NCI-H510A treated with DMSO at 0.1 percent for 48 hours (cell line): Measurements from ENCODE around the gene DLL4.
A peak's percentile ranks its signal among the peaks of the same experiment; 100 is the strongest.

Experiments
- DNase-seq: peaks from one replicate; lab custom pipeline; 2025; lab: John Stamatoyannopoulos, UW

The DLL4 gene

GRCh38 chr15:40928821-40929659 is at the start of gene DLL4:
DLL4 (plus strand) TSS chr15:40929340; CDS start chr15:40929669, 329 bp downstream.
- peak; percentile 87 for DNase-seq

DNA sequence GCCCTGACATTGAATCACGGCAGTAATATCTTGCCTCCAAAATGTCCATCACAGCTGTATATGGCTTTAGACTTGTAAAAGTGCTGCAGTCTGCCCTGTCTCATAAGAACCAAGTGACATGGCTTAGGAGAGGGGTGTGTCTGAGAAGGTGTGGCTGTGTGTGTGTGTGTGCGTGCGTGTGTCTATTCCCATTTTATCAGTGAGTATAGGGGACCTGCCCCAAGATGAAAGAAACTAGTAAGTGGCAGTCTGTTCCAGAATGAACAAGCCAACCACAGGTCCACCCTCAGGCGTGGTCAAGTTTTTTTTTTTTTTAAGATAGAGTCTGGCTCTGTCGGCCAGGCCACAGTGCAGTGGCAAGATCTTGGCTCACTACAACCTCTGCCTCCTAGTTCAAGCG is 49.5 kb upstream of the DLL4 start:
- DNase-seq = no peak

GRCh38 chr15:40881351-40881750 is 47.8 kb upstream of the DLL4 start:
- DNase-seq = no peak

- DNase-seq = no peak
These were observed 42.6 kb upstream of the DLL4 start for GRCh38 chr15:40886586-40886985.

- no peak for DNase-seq
These were observed 40.0 kb upstream of the DLL4 start for GRCh38 chr15:40889112-40889511.

DNA sequence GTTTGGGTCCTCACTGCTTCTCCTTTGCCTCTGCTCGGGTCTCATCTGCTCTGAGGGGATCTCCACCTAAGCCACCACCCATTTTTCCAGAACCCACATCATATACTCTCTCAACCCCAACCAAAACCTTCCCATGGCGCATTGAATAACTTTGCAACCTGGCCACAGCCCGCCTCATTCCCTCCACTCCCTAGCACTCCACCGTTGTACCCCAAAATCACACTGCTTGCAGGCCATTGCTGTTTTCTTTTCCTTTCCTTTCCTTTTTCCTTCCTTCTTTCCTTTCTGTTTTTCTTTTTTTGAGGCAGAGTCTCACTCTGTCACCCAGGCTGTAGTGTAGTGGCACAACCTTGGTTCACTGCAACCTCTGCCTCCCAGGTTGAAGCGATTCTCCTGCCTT is 38.0 kb upstream of the DLL4 start:
- DNase-seq = no peak

DNA sequence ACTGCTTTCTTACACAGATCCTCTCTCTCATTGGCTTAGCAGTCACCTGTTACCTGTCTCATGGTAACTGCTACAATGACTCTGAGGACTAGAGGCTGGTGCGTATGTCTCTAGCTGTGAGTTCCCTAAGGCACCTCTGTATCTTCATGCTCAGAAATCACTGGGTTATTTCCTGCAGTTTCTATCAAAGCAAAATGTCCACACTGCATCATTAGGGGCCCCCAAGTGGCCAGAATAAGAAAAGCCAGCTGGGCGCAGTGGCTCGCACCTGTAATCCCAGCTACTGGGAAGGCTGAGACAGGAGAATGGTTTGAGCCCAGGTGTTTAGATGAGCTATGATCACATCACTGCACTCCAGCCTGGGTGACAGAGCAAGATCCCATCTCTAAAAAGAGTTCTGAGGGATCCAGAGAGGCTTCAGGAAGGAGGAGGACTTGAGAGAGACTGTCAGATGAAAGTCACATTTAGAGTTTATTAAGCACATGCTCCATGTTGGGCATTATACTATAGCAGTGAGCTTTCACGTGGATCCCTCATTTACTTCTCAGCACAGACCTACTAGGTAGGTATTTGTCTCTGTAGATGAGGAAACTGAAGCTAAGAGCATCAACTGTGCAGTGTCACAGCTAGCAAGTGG is 37.2 kb upstream of the DLL4 start:
- DNase-seq = peak; percentile 56

GRCh38 chr15:40892447-40893012 is 36.6 kb upstream of the DLL4 start:
- no peak for DNase-seq

DNA sequence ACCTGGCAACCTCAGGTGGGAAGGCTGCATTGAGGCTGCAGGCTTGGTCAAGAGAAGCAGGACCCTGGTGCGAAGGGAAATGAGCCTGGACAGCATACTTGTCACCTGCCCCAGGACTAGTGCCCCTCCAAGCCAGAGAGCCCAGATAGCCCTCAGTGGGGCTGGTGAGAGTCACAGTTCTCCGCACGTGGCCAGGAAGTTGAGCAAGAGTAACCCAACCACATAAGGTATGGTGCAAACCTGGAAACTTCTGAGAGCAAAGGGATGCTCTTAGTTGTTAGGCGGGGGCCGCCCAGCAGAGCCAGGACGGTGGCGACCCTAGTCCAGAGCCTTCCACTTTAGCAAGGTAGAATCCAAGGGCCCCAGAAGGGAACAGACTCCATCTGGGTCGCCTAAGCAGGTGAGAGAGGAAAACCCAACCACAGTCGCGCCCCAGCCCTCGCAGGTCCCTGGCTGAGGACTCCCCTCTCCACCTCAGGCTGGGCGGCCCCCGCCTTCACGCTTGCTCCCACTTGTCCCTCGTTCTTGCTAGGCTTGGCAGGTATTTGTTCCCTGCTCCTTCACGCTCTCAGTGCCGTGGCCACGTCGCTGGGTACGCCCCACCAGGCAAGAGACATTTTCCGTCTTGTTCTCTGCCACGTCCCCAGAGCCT is 36.0 kb upstream of the DLL4 start:
- no peak for DNase-seq

DNA sequence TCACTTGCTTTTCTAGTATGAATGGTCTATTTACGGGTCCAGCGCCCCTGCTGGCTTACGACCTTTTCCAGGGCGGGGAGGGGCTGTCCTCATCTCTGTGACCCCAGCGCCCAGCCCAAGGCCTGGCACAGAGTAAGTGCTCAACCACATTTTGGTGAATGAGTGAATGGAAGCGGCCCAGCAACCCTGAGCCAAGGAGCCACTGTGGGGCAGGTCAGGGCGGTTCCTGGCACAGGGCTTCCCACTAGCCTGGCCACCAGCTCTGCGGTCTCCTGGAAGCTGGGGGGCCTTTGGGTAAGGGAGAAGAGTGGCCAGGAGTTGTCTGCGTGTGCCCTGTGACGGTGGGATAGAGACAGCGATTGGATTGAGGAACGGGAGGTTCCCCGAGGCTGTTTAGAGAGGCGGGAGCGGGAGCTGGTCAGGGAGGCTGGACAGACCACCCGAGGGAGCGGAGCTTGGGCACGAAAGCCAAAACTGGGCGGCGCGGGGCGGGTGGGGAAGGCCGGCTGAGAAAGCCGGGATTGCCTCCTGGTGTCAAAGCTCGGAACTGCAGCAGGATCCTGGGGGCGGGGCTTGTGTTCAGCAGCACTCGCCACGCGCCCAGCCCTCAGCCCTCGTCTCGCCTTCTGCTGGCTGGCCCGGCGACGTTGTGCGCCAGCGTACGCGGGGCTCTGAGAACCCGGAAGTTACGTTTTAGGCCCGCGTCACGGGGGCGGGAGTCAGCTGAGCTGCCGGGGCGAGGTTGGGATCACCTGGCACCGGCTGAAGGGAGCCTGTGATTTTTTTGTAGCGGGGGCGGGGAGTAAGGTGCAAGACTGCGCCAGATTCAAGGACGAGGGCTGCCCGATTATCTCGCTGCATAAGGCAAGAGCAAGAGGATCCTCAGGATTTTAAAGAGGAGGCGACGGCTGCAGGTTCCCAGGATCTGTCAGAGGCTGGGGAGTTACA is 35.1 kb upstream of the DLL4 start, which contains the start of gene VPS18:
Gene VPS18, plus strand, starts transcription at position 718 of the 948 bp plus-strand sequence. CDS start 319 bp downstream, outside the sequence.
- peak; percentile 90 for DNase-seq

DNA sequence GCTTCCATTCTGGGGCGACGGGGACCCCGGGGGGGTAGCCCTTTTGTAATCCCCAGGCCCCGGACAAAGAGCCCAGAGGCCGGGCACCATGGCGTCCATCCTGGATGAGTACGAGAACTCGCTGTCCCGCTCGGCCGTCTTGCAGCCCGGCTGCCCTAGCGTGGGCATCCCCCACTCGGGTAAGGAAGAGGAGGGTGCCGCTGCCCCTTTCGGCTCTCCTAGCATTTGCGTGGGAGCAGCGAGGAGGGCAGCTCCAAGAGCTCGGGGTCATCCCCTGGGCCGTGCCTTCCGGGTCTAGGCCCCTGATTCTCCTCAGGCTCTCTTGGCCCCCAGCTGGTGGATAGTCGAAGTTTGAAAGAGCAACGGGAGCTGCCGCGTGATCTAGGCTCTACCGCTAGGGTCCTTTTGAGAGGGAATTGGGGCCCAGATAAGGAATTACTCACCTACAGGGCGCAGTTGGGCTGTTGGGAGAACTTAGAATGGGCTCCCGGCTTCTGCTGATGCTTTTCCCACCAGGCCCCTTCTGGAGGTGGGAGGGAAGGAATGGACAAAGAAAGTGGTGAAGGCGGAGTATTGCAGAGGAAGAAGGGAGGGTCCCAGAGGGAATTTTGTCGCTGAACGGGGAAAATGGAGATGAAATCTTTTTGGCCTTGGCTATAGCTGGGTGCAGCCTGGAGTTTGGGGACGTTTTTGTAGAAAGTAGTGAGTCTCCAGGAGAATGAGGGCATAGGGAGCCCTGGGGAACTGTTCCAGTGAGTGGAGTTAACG is 34.3 kb upstream of the DLL4 start:
- DNase-seq = peak; percentile 39

DNA sequence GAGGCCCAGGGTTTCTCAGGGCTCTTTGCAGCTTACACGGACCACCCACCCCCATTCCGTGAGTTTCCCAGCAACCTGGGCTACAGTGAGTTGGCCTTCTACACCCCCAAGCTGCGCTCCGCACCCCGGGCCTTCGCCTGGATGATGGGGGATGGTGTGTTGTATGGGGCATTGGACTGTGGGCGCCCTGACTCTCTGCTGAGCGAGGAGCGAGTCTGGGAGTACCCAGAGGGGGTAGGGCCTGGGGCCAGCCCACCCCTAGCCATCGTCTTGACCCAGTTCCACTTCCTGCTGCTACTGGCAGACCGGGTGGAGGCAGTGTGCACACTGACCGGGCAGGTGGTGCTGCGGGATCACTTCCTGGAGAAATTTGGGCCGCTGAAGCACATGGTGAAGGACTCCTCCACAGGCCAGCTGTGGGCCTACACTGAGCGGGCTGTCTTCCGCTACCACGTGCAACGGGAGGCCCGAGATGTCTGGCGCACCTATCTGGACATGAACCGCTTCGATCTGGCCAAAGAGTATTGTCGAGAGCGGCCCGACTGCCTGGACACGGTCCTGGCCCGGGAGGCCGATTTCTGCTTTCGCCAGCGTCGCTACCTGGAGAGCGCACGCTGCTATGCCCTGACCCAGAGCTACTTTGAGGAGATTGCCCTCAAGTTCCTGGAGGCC is 29.5 kb upstream of the DLL4 start:
- DNase-seq = no peak

- DNase-seq = no peak
These were observed 28.7 kb upstream of the DLL4 start for GRCh38 chr15:40900256-40901052.

DNA sequence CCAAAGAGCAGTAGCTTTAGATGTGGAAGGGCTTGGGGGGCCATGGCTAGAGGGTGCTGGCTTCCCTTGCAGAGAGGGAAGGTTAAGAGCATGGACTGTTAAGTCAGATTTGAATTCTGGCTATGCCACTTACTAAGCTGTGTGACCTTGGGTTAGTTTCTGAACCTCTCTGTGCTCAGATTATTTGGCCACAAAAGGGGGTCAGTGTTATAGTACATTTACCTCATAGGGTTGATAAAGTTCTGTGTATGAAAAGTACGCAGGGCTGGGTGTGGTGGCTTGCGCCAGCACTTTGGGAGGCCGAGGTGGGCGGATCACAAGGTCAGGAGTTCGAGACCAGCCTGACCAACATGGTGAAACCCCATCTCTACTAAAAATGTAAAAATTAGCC is 28.1 kb upstream of the DLL4 start:
- no peak for DNase-seq

DNA sequence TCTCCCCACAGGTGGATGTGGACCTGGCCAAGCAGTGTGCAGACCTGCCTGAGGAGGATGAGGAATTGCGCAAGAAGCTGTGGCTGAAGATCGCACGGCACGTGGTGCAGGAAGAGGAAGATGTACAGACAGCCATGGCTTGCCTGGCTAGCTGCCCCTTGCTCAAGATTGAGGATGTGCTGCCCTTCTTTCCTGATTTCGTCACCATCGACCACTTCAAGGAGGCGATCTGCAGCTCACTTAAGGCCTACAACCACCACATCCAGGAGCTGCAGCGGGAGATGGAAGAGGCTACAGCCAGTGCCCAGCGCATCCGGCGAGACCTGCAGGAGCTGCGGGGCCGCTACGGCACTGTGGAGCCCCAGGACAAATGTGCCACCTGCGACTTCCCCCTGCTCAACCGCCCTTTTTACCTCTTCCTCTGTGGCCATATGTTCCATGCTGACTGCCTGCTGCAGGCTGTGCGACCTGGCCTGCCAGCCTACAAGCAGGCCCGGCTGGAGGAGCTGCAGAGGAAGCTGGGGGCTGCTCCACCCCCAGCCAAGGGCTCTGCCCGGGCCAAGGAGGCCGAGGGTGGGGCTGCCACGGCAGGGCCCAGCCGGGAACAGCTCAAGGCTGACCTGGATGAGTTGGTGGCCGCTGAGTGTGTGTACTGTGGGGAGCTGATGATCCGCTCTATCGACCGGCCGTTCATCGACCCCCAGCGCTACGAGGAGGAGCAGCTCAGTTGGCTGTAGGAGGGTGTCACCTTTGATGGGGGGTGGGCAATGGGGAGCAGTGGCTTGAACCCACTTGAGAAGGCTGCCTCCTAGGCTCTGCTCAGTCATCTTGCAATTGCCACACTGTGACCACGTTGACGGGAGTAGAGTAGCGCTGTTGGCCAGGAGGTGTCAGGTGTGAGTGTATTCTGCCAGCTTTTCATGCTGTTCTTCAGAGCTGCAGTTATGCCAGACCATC is 26.3 kb upstream of the DLL4 start:
- no peak for DNase-seq

- DNase-seq = no peak
These were observed 24.5 kb upstream of the DLL4 start for GRCh38 chr15:40904552-40905201.
